Skeletal muscle tissue (tissue), 4 donors: ENCODE measurements around the gene FAM120AOS. TPM values are rescaled to one million over a fixed set of nuclear protein-coding genes. Genes with fewer than 3 reads are reported as not detected.
A peak's percentile ranks its signal among the peaks of the same experiment; 100 is the strongest.

Experiments
- H3K27ac ChIP-seq: one replicate; pipeline ENCODE4 v1.7.0; 2013; ENCODE audit warnings: mild to moderate bottlenecking, low read depth, low read length, inconsistent platforms
- H3K27me3 ChIP-seq, 3 donors: one replicate each; pipeline ENCODE4 v1.7.0; 2013; ENCODE audit warnings: low read length in 3 of 3; ENCODE audit not compliant: control insufficient read depth in 3 of 3, insufficient read depth in 3 of 3
- H3K36me3 ChIP-seq, 3 donors: one replicate each; pipeline ENCODE4 v1.7.0; 2013; ENCODE audit warnings: low read length in 3 of 3; ENCODE audit not compliant: control insufficient read depth in 3 of 3, insufficient read depth in 3 of 3
- H3K4me1 ChIP-seq, 3 donors: one replicate each; pipeline ENCODE4 v1.7.0; 2013; ENCODE audit warnings: low read length in 3 of 3, mild to moderate bottlenecking in 3 of 3; ENCODE audit not compliant: control insufficient read depth in 3 of 3, insufficient read depth in 3 of 3
- H3K4me3 ChIP-seq, 3 donors: one replicate each; pipeline ENCODE4 v1.7.0; 2013; ENCODE audit warnings: low read length in 3 of 3
- H3K9ac ChIP-seq, 3 donors: one replicate each; pipeline ENCODE4 v1.7.0; 2013; ENCODE audit warnings: low read length in 3 of 3, mild to moderate bottlenecking in 3 of 3, moderate library complexity in 2 of 3, low read depth in 1 of 3
- H3K9me3 ChIP-seq, 3 donors: one replicate each; pipeline ENCODE4 v1.7.0; 2013; ENCODE audit warnings: low read length in 3 of 3; ENCODE audit not compliant: control insufficient read depth in 3 of 3
- total RNA-seq: library from RNA; depleted of rRNA; stranded (reverse); fragments of >200 nt; gene quantifications from one replicate; pipeline ENCODE4 v1.2.3, GENCODE V29; 2014
- donor health status: Osteomylitis.

FAM120AOS gene
- total RNA-seq, 1 donor from 2014 or later = 24.5 TPM

DNA sequence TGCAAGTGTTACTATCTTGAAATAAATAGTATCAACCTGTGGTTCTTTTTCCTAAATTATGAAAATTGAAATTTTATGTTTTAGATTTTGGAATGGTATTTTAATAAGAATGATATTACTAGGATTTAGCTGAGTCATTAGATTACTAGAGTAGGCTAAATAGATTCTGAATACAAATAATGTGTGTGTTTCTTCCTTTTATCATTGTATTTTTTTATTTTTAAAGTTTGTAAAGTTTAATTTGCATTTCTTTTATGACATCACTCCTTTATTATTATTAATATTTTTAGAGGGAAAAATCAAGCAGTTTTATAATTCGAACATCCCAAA is 8.0 kb upstream of the FAM120AOS start:
- Histone ChIP-seq H3K9me3 (no peaks in the 10 kb centered on the region), H3K9ac (no peak overlapping the region), H3K4me3 (no peak overlapping the region), H3K27ac (no peak overlapping the region), H3K36me3 (no peaks in the 10 kb centered on the region), H3K4me1 (peaks cover 22 to 33% (median 26%) of the 10 kb centered on the region in 3 donors), H3K27me3 (no peaks in the 10 kb centered on the region)

DNA sequence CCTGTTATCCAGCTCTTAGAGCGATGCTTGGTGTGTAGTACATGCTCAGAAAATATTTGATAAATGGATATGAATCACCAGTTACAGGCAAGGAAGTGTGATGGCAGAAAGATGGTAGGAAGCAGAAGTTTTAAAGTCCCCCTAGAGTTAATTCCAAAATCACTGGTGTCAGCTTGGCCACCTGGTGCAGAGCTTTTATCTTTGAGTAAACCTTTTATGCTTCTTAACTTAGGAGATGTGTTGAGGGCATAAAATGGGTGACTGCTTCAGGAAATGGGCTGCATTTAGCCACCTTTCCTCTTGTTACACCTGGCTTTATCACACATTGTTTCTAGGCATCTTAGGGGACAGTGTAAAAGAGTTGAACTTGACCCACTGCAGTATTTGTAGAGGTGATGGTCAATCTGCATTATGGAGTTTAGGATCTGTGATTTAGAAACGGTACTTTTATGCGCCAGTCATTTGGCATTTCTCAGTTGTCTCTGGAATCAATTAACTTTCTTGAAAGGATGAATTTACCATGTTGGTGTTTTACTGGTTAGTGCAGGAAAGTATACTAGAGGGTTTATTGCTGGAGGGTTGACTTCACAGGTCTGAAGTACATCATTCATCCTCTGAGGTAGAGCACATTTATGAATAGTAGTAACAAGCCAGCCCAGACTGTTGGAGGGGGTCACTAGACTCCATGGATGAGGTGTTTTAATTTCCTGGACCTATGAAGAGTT is 7.5 kb upstream of the FAM120AOS start:
- Histone ChIP-seq H3K27me3 (no peaks in the 10 kb centered on the region), H3K9ac (no peak overlapping the region), H3K4me3 (no peak overlapping the region), H3K9me3 (no peaks in the 10 kb centered on the region), H3K27ac (no peak overlapping the region), H3K4me1 (peaks cover 16 to 34% (median 29%) of the 10 kb centered on the region in 3 donors), H3K36me3 (no peaks in the 10 kb centered on the region)

- Histone ChIP-seq H3K27me3 (no peaks in the 10 kb centered on the region), H3K4me3 (no peak overlapping the region), H3K36me3 (no peaks in the 10 kb centered on the region), H3K4me1 (peaks cover 13 to 38% (median 33%) of the 10 kb centered on the region in 3 donors), H3K9me3 (no peaks in the 10 kb centered on the region), H3K27ac (no peak overlapping the region), H3K9ac (no peak overlapping the region)
Measured at GRCh38 chr9:93459432-93459847, 6.1 kb upstream of the FAM120AOS start.

- Histone ChIP-seq H3K27me3 (no peaks in the 10 kb centered on the region), H3K27ac (no peak overlapping the region), H3K9ac (no peak overlapping the region), H3K4me1 (peaks cover 18 to 45% (median 38%) of the 10 kb centered on the region in 3 donors), H3K4me3 (no peak overlapping the region), H3K36me3 (no peaks in the 10 kb centered on the region), H3K9me3 (no peaks in the 10 kb centered on the region)
Measured at GRCh38 chr9:93458712-93459111, 5.3 kb upstream of the FAM120AOS start.

DNA sequence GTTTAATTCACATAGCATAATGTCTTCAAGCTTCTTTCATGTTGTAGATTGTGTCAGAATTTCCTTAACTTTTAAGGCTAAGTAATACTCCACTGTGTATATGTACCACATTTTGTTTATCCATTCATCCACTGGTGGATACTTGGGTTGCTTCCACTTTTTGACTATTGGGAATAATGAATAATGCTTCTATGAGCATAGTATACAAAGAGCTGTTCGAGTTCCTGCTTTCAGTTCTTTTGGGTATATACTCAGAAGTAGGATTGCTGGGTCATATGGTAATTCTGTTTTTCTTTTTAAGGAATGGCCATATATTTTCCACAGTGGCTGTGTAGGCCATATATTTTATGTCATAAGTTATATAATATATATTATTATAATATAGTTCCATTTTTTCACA is 3.6 kb upstream of the FAM120AOS start:
- Histone ChIP-seq H3K4me1 (peaks cover 18 to 48% (median 43%) of the 10 kb centered on the region in 3 donors), H3K9me3 (no peaks in the 10 kb centered on the region), H3K27ac (no peak overlapping the region), H3K36me3 (peaks cover 0 to 4% (median 0%) of the 10 kb centered on the region in 3 donors), H3K9ac (no peak overlapping the region), H3K27me3 (no peaks in the 10 kb centered on the region), H3K4me3 (no peak overlapping the region)

GRCh38 chr9:93456504-93456903 is 3.1 kb upstream of the FAM120AOS start:
- H3K9ac ChIP-seq = no peak overlapping the region
- peaks cover 18 to 48% (median 43%) of the 10 kb centered on the region in 3 donors for H3K4me1 ChIP-seq
- no peak overlapping the region for H3K4me3 ChIP-seq
- no peaks in the 10 kb centered on the region for H3K27me3 ChIP-seq
- no peaks in the 10 kb centered on the region for H3K9me3 ChIP-seq
- H3K36me3 ChIP-seq = peaks cover 0 to 4% (median 0%) of the 10 kb centered on the region in 3 donors
- no peak overlapping the region for H3K27ac ChIP-seq

DNA sequence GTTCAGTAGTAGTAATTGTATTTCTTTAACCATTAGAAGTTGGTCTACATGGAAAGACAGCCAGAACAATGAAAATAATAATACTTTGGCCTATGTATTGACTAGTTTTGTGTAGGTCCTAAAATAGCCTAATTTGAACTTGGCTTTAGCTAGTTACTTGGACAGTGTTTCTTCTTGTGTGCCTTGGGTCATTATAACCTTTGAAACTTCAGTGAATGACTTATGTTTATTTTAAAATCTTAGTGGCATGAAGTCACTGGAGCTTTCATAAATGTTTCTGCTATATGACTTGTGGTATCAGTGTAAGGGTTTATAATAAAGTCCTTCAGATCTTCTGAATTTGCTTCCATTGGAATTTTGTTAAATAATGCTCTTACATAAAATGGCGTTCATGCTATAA is 2.6 kb upstream of the FAM120AOS start:
- H3K4me1 ChIP-seq = peaks cover 18 to 49% (median 43%) of the 10 kb centered on the region in 3 donors
- no peak overlapping the region for H3K4me3 ChIP-seq
- no peak overlapping the region for H3K9ac ChIP-seq
- H3K9me3 ChIP-seq = no peaks in the 10 kb centered on the region
- H3K36me3 ChIP-seq = peaks cover 0 to 4% (median 0%) of the 10 kb centered on the region in 3 donors
- H3K27me3 ChIP-seq = no peaks in the 10 kb centered on the region
- no peak overlapping the region for H3K27ac ChIP-seq

DNA sequence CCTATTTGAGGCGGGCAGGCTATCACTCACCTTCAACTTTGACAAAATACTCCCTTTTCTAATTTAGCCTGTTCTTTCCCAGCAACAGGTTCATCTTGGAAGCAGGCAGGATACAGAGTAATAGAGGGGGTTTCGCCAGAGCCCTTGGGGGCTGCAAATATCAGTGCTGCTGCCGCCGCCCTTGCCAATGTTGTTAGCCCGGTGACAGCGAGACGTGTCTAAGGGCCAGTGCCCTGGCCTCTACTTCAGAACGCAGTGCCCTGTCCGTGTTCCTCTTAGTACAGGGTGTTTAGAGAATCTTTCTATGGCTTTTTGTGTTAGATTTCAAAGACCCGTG is 703 bp downstream of the FAM120AOS start:
- Histone ChIP-seq H3K27ac (peak overlapping the region; percentile 83), H3K4me1 (peaks cover 14 to 41% (median 36%) of the 10 kb centered on the region in 3 donors), H3K4me3 (peak overlapping the region; percentile 87 to 94 (median 91)), H3K36me3 (peaks cover 7 to 12% (median 9%) of the 10 kb centered on the region in 3 donors), H3K27me3 (no peaks in the 10 kb centered on the region), H3K9me3 (no peaks in the 10 kb centered on the region), H3K9ac (peak overlapping the region; percentile 74 to 95 (median 93))

DNA sequence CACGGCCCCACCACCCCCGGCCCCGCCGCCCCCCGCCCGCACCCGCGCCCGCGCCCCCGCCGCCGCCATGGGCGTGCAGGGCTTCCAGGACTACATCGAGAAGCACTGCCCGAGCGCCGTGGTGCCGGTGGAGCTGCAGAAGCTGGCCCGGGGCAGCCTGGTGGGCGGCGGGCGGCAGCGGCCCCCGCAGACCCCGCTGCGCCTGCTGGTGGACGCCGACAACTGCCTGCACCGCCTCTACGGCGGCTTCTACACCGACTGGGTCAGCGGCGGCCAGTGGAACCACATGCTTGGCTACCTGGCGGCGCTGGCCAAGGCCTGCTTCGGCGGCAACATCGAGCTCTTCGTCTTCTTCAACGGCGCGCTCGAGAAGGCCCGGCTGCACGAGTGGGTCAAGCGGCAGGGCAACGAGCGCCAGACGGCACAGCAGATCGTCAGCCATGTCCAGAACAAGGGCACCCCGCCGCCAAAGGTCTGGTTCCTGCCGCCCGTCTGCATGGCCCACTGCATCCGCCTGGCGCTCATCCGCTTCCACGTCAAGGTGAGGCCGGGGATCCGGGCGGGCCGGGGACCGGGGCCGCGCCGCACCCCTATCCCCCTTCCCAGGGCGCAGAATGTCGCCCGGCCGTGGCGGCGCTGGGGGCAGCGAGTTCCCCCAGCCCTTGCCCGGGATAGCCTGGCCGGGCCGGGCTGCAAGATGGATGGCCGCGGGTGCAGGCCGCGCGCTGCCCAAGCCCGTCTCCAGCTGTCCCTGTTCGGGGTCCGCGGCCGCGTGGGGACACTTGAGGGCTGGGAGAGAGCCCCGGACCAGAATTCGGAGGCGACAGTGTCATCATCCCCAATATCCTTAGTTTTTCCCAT is 1.3 kb downstream of the FAM120AOS start:
- Histone ChIP-seq H3K9me3 (no peaks in the 10 kb centered on the region), H3K4me3 (peak overlapping the region; percentile 87 to 94 (median 91)), H3K27me3 (no peaks in the 10 kb centered on the region), H3K36me3 (peaks cover 12 to 18% (median 13%) of the 10 kb centered on the region in 3 donors), H3K4me1 (peaks cover 14 to 41% (median 36%) of the 10 kb centered on the region in 3 donors), H3K9ac (peak overlapping the region; percentile 74 to 95 (median 93)), H3K27ac (peak overlapping the region; percentile 83)
